ENCODE data around the gene ELFN1. TPM values are rescaled to one million over a fixed set of nuclear protein-coding genes. Genes with fewer than 3 reads are reported as not detected.
A peak's percentile ranks its signal among the peaks of the same experiment; 100 is the strongest.

ELFN1 gene
- 10 to 100 TPM in 2 of 3 donors, 1 to 10 TPM in 1; 10.0 to 17.9 (median 14.8) TPM for polyA plus RNA-seq (ENCODE audit: insufficient read length in 3 of 3)
- long read RNA-seq, donor 1, partial matches to known transcripts: 0 of 2 reads
- long read RNA-seq, donor 1, other reads (novel, unspliced or antisense): 0 of 2 reads
- long read RNA-seq, donor 2, partial matches to known transcripts: 0 of 2 reads
- long read RNA-seq, donor 2, other reads (novel, unspliced or antisense): 0 of 2 reads
- long read RNA-seq, donor 3, partial matches to known transcripts: 0 of 2 reads
- long read RNA-seq, donor 3, other reads (novel, unspliced or antisense): 0 of 2 reads
- long read RNA-seq, donor 4, partial matches to known transcripts: 0 of 2 reads
- long read RNA-seq, donor 4, other reads (novel, unspliced or antisense): 0 of 2 reads
- long read RNA-seq, donor 5: 0 reads
- long read RNA-seq, donor 6, partial matches to known transcripts: 0 of 1 reads
- long read RNA-seq, donor 6, other reads (novel, unspliced or antisense): 0 of 1 reads
- long read RNA-seq, donor 7, partial matches to known transcripts: 8 of 8 reads
- long read RNA-seq, donor 7, other reads (novel, unspliced or antisense): 0 of 8 reads
- long read RNA-seq, donor 8: 0 reads
- long read RNA-seq, donor 9, partial matches to known transcripts: 0 of 2 reads
- long read RNA-seq, donor 9, other reads (novel, unspliced or antisense): 0 of 2 reads
- long read RNA-seq, donor 10, partial matches to known transcripts: 0 of 3 reads
- long read RNA-seq, donor 10, other reads (novel, unspliced or antisense): 0 of 3 reads
- long read RNA-seq, donor 11, partial matches to known transcripts: 0 of 2 reads
- long read RNA-seq, donor 11, other reads (novel, unspliced or antisense): 0 of 2 reads
- long read RNA-seq, donor 12, partial matches to known transcripts: 0 of 1 reads
- long read RNA-seq, donor 12, other reads (novel, unspliced or antisense): 0 of 1 reads
- long read RNA-seq, donor 13: 0 reads
- long read RNA-seq, donor 14, partial matches to known transcripts: 0 of 1 reads
- long read RNA-seq, donor 14, other reads (novel, unspliced or antisense): 0 of 1 reads
- long read RNA-seq, donor 15, partial matches to known transcripts: 0 of 2 reads
- long read RNA-seq, donor 15, other reads (novel, unspliced or antisense): 0 of 2 reads
- long read RNA-seq, donor 16, transcript ELFN1-202 (2 exons, 3,742 nt): major isoform, 8 of 24 reads
- long read RNA-seq, donor 16, partial matches to known transcripts: 10 of 24 reads
- long read RNA-seq, donor 16, other reads (novel, unspliced or antisense): 5 of 24 reads

GRCh38 chr7:1669954-1670893 is at the start of gene ELFN1:
TSS of gene ELFN1 (plus strand) at chr7:1670277. CDS start at chr7:1744597, 74,320 bp downstream.
- DNase-seq (ENCODE audit: extremely low read depth in 1 of 11, low read depth in 9 of 11, low spot score in 4 of 11): peak in 6 of 11 donors; percentile 69 to 81 (median 73)

GRCh38 chr7:1620835-1621234 is 49.2 kb upstream of the ELFN1 start:
- DNase-seq (ENCODE audit: extremely low read depth in 1 of 11, low read depth in 9 of 11, low spot score in 4 of 11): no peak

GRCh38 chr7:1621718-1622117 is 48.4 kb upstream of the ELFN1 start:
- DNase-seq (ENCODE audit: extremely low read depth in 1 of 11, low read depth in 9 of 11, low spot score in 4 of 11): no peak

- no peak for DNase-seq (ENCODE audit: extremely low read depth in 1 of 11, low read depth in 9 of 11, low spot score in 4 of 11)
Observed at GRCh38 chr7:1622441-1622840, 47.6 kb upstream of the ELFN1 start.

GRCh38 chr7:1623810-1624209 is 46.3 kb upstream of the ELFN1 start:
- DNase-seq (ENCODE audit: extremely low read depth in 1 of 11, low read depth in 9 of 11, low spot score in 4 of 11): no peak

GRCh38 chr7:1624999-1625927 is 44.8 kb upstream of the ELFN1 start:
- no peak for DNase-seq (ENCODE audit: extremely low read depth in 1 of 11, low read depth in 9 of 11, low spot score in 4 of 11)

GRCh38 chr7:1626769-1627168 is 43.3 kb upstream of the ELFN1 start:
- no peak for DNase-seq (ENCODE audit: extremely low read depth in 1 of 11, low read depth in 9 of 11, low spot score in 4 of 11)

GRCh38 chr7:1630700-1631336 is 39.3 kb upstream of the ELFN1 start:
- no peak for DNase-seq (ENCODE audit: extremely low read depth in 1 of 11, low read depth in 9 of 11, low spot score in 4 of 11)

- DNase-seq (ENCODE audit: extremely low read depth in 1 of 11, low read depth in 9 of 11, low spot score in 4 of 11): no peak
Observed at GRCh38 chr7:1631678-1632077, 38.4 kb upstream of the ELFN1 start.

- DNase-seq (ENCODE audit: extremely low read depth in 1 of 11, low read depth in 9 of 11, low spot score in 4 of 11): no peak
Observed at GRCh38 chr7:1632506-1632905, 37.6 kb upstream of the ELFN1 start.

GRCh38 chr7:1632916-1633785 is 36.9 kb upstream of the ELFN1 start:
- no peak for DNase-seq (ENCODE audit: extremely low read depth in 1 of 11, low read depth in 9 of 11, low spot score in 4 of 11)

GRCh38 chr7:1635401-1635800 is 34.7 kb upstream of the ELFN1 start:
- no peak for DNase-seq (ENCODE audit: extremely low read depth in 1 of 11, low read depth in 9 of 11, low spot score in 4 of 11)

- DNase-seq (ENCODE audit: extremely low read depth in 1 of 11, low read depth in 9 of 11, low spot score in 4 of 11): no peak
Observed at GRCh38 chr7:1637155-1637554, 32.9 kb upstream of the ELFN1 start.

- peak; percentile 45 to 88 (median 78) for DNase-seq (ENCODE audit: extremely low read depth in 1 of 11, low read depth in 9 of 11, low spot score in 4 of 11)
Observed at GRCh38 chr7:1638215-1638661, 31.8 kb upstream of the ELFN1 start.

GRCh38 chr7:1639071-1639470 is 31.0 kb upstream of the ELFN1 start:
- DNase-seq (ENCODE audit: extremely low read depth in 1 of 11, low read depth in 9 of 11, low spot score in 4 of 11): no peak
